Activated B cell treated with CpG ODN at 0.5 μM for 24 hours (primary cell): ENCODE data around the gene PLEKHJ1. TPM values are rescaled to one million over a fixed set of nuclear protein-coding genes. Genes with fewer than 3 reads are reported as not detected.

Source experiments
- ATAC-seq: fragments of 200-7000 bp; cut with Tn5 transposase; one replicate; pipeline ENCODE4 v1.10.0; 2021; ENCODE audit warnings: low read depth, mild to moderate bottlenecking, moderate library complexity
- CTCF ChIA-PET: fragments of 350-600 bp; sonication (Branson Sonifier 250); formaldehyde crosslinking; loops from one replicate; lab custom pipeline; 2021; ENCODE audit warnings: antibody characterized with exemption; lab: Charles Lee
- POLR2A ChIA-PET: fragments of 350-600 bp; sonication (Branson Sonifier 250); formaldehyde crosslinking; loops from one replicate; lab custom pipeline; 2021; ENCODE audit warnings: antibody characterized with exemption; lab: Charles Lee
- DNase-seq: peaks from one replicate; pipeline ENCODE4 v3.0.0; 2022
- H3K27ac Mint-ChIP-seq: one replicate; pipeline ENCODE4 v1.8.0; 2020; ENCODE audit warnings: mixed read lengths
- H3K27me3 Mint-ChIP-seq: one replicate; pipeline ENCODE4 v1.8.0; 2021; ENCODE audit warnings: mixed read lengths
- H3K36me3 Mint-ChIP-seq: one replicate; pipeline ENCODE4 v1.8.0; 2021; ENCODE audit warnings: low read depth, mixed read lengths
- H3K4me1 Mint-ChIP-seq: one replicate; pipeline ENCODE4 v1.8.0; 2021; ENCODE audit warnings: mixed read lengths
- H3K4me3 Mint-ChIP-seq: one replicate; pipeline ENCODE4 v1.8.0; 2020; ENCODE audit warnings: mild to moderate bottlenecking, mixed read lengths
- H3K9me3 Mint-ChIP-seq: one replicate; pipeline ENCODE4 v1.8.0; 2020; ENCODE audit warnings: mixed read lengths
- CTCF ChIP-seq: fragments of 200-600 bp; IDR thresholded peaks from one replicate; pipeline ENCODE4 v1.8.0; 2022; ENCODE audit warnings: antibody characterized with exemption, mild to moderate bottlenecking
- intact Hi-C: fragments of 100-400 bp; cut with micrococcal nuclease; formaldehyde crosslinking; loops from one replicate; pipeline ENCODE4 v1.15.1; 2024
- total RNA-seq: library from RNA; stranded (reverse); gene quantifications from 2 replicates; pipeline ENCODE4 v1.2.3, GENCODE V29; 2022

Gene PLEKHJ1
- total RNA-seq, 1 donor from 2014 or later: 74.9 TPM

DNA sequence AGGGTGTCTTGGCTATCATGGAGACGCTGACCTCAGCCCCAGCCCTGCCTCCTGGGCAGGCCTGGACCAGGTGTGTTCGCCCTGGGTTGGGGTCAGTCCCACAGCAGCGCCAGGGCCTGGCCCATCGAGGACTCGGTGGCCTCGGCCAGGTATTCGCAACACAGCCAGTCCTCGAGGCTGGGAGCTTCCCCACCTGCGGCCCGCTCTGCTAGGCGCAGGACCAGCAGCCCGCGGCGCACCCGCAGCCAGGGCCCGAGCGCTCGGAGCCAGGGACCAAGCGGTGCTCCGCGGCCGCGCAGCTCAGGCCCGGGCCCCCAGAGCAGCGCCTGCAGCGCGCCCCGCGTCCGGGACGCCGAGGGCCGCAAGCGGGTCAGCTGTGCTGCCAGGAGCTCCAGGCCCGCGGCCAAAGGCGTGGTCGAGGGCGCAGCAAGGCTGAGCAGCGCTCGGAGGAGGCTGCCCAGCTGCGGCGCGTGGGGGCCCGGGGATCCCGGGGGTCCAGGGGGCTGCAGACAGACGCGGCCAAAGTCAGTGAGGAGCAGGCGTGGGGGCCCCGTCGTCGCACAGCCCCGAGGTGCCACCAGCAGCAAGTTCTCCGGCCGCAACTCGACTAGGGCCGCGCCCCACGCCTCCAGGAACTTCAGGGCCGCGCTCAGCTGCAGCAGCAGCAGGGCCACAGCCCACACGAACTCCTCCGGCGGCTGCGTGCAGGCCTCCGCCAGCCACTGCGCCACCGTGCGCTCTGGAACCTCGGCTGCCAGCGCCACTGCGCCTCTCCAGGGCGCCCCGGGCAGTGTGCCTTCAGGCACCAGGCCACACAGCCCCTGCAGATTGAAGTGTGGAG lies 39.7 kb upstream of the PLEKHJ1 start:
- H3K27me3 Mint-ChIP-seq: no peaks in the 10 kb centered on the region

DNA sequence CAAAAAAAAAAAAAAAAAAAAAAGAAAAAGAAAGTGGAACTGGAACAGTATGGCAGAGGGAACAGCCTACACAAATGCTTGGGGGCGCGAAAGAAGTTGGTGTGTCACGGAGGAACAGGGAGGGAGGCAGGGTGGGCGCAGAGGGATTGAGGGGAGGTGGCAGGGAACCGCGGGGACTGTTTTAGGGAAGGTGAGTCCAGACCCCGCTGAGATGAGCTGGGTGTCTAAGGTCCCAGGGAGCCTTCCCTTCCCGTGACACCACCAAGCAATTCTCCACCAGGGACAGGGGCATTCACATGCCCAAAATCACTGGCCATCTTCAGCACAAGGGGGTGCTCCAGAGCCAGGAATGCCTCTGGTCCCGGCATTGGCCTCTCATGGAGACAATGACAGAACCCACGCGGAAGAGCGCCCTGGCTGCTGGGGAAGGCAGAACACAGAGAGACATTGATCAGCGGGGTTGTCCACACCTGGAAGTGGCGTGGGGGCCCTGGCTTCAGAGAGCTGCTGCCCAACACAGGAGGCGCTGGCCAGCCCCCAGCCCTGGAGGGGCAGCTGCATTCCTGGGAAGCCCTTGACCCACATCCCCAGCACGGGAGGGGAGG lies 38.9 kb upstream of the PLEKHJ1 start:
- ChIA-PET CTCF (interaction anchor here (0.6 to 4.0 kb wide), 20 partner anchors 11 to 362 kb away, joined by 3 to 17 read pairs (median 4); partner anchors contain the start of genes GADD45B and PLEKHJ1), POLR2A (interaction anchor here (0.6 to 7.8 kb wide), 13 partner anchors 11 to 346 kb away, joined by 3 to 103 read pairs (median 6); partner anchors contain the start of genes AMH, GADD45B, JSRP1 and PLEKHJ1)
- peaks cover 52% of the 10 kb centered on the region for H3K4me1 Mint-ChIP-seq
- no peaks in the 10 kb centered on the region for H3K27me3 Mint-ChIP-seq
- H3K27ac Mint-ChIP-seq: peak overlapping the region; percentile 66
- H3K4me3 Mint-ChIP-seq: peak overlapping the region; percentile 28
- TF ChIP-seq CTCF: no peak
- no peak for DNase-seq
- H3K36me3 Mint-ChIP-seq: peaks cover 42% of the 10 kb centered on the region
- intact Hi-C loops: loop anchor here (1.0 to 5.0 kb wide), 3 partner anchors 116 to 362 kb away; partner anchors contain the start of gene GADD45B
- no peak for ATAC-seq
- no peaks in the 10 kb centered on the region for H3K9me3 Mint-ChIP-seq

More for the DNA sequence above, 39.7 kb upstream of the PLEKHJ1 start:
- CTCF ChIA-PET: interaction anchor here (1.0 to 3.2 kb wide), 13 partner anchors 10 to 361 kb away, joined by 3 to 16 read pairs (median 4); partner anchors contain the start of genes GADD45B and PLEKHJ1
- H3K9me3 Mint-ChIP-seq: no peaks in the 10 kb centered on the region
- no peak overlapping the region for H3K4me3 Mint-ChIP-seq
- H3K27ac Mint-ChIP-seq: no peak overlapping the region
- TF ChIP-seq CTCF: no peak
- intact Hi-C loops: loop anchor here (1.0 kb wide), 2 partner anchors 115 to 361 kb away; no protein-coding TSS in a partner anchor
- POLR2A ChIA-PET: interaction anchor here (0.7 to 7.8 kb wide), 10 partner anchors 13 to 346 kb away, joined by 3 to 103 read pairs (median 5); partner anchors contain the start of genes AMH, JSRP1, LSM7 and PLEKHJ1
- H3K4me1 Mint-ChIP-seq: peaks cover 58% of the 10 kb centered on the region
- ATAC-seq (no peak), DNase-seq (no peak)
- peaks cover 42% of the 10 kb centered on the region for H3K36me3 Mint-ChIP-seq

- no peak for TF ChIP-seq CTCF
- POLR2A ChIA-PET: interaction anchor here (0.6 to 7.8 kb wide), 13 partner anchors 11 to 346 kb away, joined by 3 to 103 read pairs (median 6); partner anchors contain the start of genes AMH, GADD45B, JSRP1 and PLEKHJ1
Measured at GRCh38 chr19:2274185-2274711, 38.1 kb upstream of the PLEKHJ1 start.

DNA sequence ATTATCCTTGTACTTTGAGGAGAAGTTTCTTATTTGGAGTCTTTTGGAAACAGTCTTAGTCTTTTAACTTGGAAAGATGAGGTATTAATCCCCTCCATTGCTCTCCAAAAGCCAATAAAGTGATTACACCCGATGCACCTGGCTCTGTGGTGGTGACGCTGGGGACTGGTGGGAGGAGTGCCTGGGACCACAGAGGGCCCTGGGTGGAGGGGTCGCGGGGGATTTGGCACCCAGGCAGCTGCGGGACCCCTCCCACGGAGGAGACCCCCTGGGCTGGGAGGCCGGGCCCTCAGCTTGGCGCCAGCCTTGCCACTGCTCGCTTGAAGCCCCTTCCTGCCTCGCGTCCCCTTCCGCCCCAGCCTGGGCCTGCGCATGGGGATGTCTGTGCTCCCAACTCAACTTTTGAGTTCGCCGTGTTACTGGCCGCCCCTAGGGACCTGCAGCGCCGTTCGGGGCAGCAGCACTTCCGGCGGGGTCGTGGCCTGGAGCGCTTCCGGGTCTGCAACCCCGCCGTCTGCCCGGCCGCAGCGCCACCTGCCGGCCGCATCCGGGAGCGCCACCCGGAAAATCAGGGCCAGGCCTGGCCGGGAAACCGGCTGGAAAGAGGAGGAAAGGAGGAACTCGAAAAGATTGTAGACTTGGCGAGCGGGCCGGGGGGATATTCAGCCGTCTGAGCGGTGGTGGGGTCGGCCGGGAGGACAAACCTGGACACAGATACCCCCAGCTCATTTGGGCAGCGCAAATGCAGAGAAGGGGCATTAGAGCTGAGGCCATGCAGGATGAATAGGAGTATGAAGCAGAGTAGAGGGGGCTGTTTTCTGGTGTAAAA lies 37.4 kb upstream of the PLEKHJ1 start:
- DNase-seq (peak; percentile 87), ATAC-seq (peak; percentile 20)
- Mint-ChIP-seq H3K27ac (peak overlapping the region; percentile 85), H3K9me3 (no peaks in the 10 kb centered on the region), H3K27me3 (no peaks in the 10 kb centered on the region), H3K4me3 (peak overlapping the region; percentile 67), H3K36me3 (peaks cover 49% of the 10 kb centered on the region), H3K4me1 (peaks cover 52% of the 10 kb centered on the region)
- intact Hi-C loops: loop anchor here (1.0 to 5.0 kb wide), 7 partner anchors 16 to 204 kb away; partner anchors contain the start of genes GADD45B, PLEKHJ1 and SF3A2
- ChIA-PET POLR2A (interaction anchor here (0.8 to 7.8 kb wide), 14 partner anchors 9 to 202 kb away, joined by 3 to 131 read pairs (median 8); partner anchors contain the start of genes AMH, GADD45B, JSRP1 and PLEKHJ1), CTCF (interaction anchor here (0.8 to 4.0 kb wide), 14 partner anchors 9 to 120 kb away, joined by 3 to 17 read pairs (median 5); no protein-coding TSS in a partner anchor)
- peak; percentile 69 for TF ChIP-seq CTCF

More at GRCh38 chr19:2274185-2274711, 38.1 kb upstream of the PLEKHJ1 start:
- ATAC-seq: no peak
- Mint-ChIP-seq H3K4me3 (peak overlapping the region; percentile 67), H3K9me3 (no peaks in the 10 kb centered on the region), H3K36me3 (peaks cover 49% of the 10 kb centered on the region), H3K27ac (peak overlapping the region; percentile 85), H3K27me3 (no peaks in the 10 kb centered on the region), H3K4me1 (peaks cover 52% of the 10 kb centered on the region)
- intact Hi-C loops: loop anchor here (5.0 kb wide), 1 partner anchor 203 kb away; the partner anchor contains the start of gene GADD45B
- no peak for DNase-seq
- CTCF ChIA-PET: interaction anchor here (0.6 to 4.0 kb wide), 21 partner anchors 10 to 344 kb away, joined by 3 to 17 read pairs (median 4); partner anchors contain the start of gene PLEKHJ1
